ENCODE data around the gene TCF12.
"Not testable (repeated sequence)": the region's sequence is repeated elsewhere in the genome, so short reads cannot be mapped to it uniquely, and the experiment has no call there.

TCF12 gene

DNA sequence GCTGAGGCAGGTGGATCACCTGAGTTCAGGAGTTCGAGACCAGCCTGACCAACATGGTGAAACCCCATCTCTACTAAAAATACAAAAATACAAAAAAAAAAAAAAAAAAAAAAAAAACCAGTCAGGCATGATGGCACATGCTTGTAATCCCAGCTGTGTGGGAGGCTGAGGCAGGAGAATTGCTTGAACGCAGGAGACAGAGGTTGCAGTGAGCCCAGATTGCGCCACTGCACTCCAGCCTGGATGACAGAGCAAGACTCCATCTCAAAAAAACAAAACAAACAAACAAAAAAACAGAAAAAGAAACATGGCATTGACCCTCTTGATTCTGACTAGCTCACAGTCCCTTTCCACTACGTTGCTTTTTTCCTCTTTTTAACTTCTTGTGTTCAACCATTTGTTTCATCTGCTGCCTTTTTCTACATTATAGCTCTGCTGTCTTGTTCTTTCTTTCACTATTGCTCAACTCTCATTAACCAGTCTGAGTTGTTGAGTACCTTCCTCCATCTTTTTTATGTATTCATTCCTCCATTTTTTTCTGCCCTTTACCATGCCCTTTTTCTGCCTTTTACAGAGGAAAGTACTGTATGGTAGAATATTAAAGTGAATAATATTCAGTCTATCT is 179.6 kb downstream of the TCF12 start:
- not testable (repeated sequence) for DNase-seq

DNA sequence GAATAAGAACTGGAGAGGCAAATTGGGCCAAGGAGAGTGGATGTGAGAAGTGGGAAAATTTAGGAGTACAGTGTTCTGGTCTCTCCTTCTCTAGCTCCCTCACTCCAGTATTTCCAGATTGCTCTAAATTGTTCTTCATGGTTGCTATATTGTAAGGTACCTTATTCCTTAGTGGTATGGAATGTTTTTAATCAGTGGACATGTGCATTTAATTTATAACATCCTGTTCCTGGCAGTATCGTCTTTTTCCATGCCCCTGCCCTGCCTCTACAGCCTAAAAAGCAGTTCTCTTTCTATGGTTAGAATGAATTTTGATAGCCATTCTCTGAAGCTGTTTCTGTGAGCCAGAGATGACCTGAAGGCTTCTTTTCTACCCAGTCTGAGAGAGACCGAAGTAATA is 180.5 kb downstream of the TCF12 start:
- no peak for DNase-seq

DNA sequence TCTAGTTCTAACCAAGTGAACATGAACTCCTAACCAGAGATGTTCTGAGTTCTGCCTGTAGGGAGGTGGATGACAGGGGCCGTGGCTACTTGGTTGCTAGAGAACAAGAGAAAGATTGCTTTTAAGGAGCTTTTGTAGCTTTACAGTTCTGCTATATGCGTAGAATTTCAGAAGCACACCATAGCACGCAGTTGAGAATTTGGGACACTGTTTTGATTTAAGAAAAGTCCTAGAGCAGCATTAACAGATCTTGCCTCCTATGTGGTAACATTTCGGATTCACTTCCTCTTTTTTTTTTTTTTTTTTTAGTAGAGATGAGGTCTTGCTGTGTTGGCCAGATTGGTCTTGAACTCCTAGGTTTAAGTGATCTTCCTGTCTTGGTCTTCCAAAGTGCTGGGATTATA is 181.7 kb downstream of the TCF12 start:
- no peak for DNase-seq

DNA sequence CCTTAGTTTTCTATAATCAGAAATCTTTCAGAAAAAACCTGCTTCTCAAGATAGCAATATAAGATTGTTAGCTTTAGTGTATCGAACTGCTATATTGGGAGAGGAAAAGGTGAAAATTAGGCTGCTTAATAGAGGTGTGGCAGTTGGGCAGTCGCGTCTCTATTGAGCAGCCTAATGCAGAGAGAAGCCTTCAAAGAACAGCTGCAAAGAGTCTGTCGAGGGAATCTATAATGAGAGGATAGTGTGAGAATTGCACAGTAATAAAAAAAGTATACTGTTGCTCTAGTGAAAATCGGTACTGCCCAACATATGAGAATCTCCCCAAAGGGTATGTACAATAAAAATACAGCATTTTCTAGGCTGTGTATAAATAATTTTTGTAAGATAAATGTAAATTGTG is 184.4 kb downstream of the TCF12 start:
- no peak for DNase-seq

DNA sequence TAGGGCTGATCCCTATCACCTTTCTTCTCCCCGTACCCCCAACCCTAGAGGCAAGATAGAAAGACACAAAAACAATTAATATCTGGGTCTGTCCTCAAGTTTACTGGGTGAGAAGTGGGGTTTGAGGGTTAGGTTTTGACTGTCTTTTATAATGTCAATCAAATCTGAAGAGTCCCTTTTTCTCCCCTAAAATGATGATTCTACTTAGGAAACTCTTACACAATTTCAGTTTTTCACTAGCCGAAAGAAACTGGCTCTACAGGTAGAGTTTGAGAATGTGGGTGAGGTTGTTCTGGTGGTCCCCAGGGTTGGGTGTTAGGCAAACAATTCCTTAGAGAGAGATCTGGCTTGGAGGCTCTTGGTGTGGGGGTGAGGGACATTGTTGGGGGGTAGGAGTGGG is 189.9 kb downstream of the TCF12 start:
- DNase-seq: no peak

DNA sequence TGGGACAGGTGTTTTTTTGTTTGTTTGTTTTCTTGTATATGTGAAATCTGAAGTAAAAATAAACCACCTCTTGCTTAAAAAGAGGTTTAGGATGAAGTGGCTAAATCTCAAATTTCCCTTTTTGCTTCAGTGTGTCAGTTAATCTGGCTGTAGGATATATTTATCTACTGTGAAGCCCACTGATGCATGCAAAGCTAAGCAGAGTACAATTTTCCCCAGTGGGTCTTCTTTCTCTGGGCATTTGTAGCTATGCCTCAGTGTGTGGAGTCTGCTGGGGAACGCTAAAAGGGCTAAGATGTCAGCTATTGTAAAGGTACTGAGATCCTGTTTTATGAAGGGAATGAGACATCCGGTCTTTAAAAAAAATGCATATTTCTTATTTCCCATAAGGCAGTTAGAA is 190.6 kb downstream of the TCF12 start:
- DNase-seq: no peak

DNA sequence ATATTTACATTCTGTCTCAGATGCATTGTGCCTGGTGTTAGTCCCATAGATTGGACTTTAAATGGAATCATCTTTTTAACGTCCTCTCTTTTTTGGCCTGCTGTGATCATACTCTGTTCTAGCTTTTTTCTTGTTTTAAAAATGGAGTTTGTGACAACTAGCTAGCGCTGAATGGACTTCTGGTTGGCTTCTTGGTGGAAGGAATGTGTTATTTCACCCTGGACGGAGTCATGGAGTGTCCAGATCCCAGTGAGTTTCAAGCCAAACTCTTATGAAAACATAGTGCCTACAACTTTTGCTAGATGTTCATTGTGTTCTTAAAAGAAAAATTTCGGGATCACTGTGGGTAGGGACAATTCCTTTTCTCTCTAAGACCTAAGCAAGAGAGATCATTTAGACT is 192.6 kb downstream of the TCF12 start:
- DNase-seq: no peak

DNA sequence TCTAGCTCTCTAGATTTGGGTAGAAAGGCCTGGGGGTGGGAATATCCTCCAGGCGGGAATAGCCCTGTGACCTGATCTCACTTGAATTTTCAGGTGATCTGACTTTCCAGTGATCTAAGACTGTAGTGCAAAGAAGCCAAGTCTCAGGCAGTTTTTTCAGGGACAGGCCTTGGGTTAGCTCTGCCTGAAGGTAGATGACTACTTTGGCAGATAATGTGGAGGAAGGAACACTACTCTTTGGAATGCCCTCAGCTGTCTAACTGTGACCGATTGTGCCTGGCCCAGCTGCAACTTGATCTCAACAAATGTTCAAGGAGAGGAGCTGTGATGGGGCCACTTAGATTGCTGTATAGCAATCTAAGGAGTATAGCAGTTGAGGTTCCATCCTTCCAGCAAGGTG is 193.7 kb downstream of the TCF12 start:
- no peak for DNase-seq

DNA sequence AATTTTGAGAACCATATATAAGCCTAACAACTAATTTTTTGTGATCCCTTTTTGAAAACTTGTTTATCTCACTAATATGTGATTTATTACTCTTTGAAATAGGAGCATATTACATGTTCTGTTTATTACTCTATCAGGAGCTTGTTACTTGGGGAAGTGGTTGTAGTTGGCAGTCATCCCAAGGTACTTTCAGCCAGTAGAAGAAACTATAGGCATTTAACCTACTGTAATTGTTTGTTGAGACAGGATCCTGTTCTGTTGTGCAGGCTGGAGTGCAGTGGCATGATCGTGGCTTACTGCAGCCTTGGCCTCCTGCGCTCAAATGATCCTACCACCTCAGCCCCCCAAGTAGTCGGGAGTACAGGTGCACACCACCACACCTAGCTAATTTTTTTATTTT is 195.6 kb downstream of the TCF12 start:
- DNase-seq: no peak

DNA sequence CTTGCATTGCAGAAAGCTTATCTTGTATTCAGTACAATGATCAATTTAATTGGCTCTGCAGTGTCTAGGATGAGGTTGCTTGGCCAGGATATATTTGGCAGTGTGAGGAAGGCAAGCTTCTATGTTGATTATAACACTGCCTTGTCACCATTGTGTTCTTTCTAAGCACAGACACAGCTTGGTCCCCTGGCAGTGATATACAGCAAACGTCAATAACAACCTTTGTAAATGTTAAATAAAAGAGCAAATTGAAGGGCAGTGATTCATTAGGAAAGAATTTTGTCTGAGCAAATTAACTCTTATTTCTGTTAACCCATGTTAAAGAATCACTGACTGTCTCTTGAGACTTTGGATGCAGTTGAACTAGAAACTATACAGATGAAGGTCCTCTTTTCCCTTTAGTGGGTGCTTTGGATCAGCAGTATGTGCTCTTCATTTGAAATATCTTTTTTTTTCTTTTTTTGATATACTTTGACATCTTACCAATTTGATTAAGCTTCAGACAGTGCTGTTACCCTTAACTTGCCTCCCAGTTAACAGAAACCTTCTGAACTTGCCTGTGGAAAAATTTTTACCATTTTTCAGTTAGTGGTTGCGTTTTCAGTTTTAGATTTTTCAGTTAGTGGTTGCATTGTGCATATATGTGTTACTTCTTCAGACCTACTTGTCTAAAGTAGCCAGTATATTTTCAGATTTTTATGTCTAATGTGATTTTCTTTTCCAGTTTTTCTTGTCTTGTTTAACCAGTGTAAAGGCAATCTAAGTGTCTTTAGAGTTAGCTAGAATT is 199.8 kb downstream of the TCF12 start:
- DNase-seq: no peak

DNA sequence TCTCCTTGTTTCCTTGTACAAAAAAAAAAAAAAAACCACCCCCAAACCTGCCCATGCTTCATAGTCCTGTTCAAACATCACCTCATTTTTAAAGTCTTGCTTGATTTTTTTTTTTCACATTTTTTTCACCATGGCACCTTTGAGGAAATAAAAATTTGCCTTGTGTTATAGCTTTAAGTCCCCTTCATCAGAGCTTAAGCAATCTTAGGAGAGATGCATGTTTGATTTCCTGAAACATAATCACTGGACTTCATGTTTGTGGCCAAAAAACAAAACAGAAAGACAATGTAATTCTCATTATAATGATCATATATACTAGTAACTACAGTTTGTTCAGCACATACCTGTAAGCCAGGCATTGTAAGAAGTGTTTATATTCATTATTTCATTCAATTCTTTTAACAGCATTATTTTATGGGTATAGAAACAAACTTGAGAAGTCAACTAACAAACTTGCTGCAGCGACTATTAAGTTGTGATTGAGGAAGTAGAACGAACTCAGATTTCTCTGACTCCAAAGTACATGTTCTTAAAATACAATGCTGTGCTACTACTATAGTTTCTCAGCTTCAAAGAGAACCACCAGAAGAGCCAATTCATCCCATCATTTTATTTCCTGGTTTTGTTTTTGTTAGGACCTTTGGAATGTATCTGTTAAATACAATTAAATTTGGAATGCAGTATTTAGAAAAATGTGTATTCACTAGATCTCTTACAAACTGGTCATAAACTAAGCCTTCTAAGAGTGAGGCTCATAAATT is 203.8 kb downstream of the TCF12 start:
- no peak for DNase-seq

DNA sequence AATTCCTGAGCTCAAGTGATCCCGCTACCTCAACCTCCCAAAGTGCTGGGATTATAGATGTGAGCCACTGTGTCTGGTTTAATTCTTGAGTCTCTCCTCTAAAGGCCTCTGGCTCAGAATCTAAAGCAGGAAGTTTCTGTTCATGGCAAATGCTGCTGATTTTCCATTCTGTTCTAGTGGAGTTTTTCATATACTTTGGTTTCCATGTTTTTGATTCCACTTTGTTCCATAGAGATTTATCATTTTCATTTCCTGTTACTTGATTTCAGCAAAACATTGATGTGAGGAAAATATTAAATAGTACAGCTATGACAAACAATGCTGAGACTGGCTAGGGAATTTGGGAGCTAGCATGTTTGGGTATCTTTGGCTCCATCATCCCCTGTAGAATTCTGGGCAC is 205.6 kb downstream of the TCF12 start:
- no peak for DNase-seq

DNA sequence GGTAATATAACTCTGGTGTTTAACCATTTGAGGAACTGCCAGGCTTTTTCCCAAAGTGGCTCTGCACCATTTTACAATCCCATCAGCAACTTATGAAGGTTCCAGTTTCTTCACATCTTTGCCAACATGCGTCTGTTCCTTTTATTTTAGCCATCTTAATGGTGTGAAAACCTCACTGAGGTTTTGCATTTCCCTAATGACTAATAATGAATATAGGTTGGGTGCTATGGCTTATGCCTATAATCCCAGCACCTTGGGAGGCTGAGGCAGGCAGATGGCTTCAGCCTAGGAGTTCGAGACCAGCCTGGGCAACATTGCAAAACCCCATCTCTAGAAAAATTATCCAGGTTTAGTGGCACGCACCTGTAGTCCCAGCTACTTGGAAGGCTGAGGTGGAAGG is 210.6 kb downstream of the TCF12 start:
- DNase-seq: no peak

DNA sequence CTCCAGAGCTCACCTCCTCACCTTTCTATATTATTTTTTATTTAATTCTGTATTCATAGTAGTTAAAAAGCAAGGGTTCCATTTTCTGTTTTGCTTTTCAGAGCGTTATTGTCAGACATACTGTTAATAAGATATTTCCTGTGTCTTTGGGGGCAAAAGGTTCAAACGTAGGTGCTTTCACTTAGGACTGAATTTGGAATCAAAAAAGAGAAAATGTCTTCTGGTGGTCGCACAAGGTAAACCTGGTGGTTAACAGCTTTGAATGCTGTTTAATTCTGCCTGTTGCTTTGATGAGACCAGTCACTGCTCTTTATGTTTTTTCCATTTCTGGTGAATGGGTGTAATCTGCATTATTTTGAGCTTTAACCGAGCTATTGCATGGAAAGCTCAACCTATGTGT is 212.5 kb downstream of the TCF12 start:
- DNase-seq: no peak

DNA sequence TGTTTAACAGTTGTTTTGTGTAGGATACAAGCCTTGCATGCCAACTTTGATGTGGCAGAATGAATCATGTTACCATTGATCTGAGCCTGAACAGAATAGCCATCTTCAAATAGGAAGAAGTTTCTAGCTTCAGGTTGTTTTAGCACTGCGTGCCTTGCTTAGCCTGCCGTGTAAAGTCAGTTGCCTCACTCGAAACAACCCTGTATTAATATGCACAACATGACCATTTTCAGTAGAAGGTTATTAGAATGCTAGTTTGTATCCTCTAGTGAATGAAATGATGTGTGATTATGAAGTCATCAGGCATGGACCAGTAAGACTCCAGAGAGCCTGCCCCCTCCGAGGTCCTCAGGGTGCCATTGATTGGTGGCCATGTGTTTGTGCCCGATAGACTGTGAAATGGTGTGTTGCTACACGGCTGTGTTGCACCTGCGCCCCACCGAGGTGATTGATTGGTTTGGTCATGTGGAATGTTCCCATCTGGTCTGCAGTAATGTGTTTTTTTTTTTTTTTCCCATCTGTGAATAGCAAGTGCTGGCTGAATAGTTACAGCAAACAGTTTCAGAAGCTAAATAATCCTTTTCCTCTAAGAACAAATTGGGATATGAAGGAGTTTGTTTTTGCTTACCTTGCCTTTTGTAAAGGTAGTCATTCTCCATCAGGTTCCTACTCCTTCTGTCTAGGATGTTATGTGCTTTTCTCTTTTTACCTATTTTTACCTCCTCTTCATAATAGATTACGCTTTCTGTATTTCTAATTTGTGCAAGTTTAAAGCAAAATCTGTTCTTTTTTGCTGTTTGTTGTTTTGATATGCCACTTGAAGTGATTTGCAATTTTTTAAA is 214.9 kb downstream of the TCF12 start:
- DNase-seq: no peak

DNA sequence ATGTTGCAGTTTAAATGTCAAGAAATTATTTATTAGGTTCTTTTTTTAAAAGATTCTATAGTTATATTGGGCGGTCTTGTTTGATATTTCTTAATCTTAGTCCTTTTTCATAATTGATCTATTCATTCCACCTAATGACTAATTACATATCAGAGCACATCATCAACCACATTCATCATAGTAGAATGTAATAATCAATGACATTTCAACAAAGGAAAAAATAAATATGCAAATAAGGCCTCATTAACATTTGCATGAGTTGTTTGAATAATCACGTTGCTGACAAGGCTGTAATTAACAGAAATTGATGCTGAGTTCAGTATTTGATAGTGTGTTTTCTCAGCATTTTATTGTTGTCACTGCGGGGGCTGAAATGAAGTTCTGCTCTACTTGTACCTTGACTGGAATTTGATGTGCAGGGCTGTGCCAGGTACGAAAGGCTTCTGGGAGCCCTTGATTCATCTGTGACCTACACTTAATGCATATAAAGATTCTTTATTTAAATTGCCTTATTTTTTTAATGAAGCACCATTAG is 215.7 kb downstream of the TCF12 start:
- no peak for DNase-seq

DNA sequence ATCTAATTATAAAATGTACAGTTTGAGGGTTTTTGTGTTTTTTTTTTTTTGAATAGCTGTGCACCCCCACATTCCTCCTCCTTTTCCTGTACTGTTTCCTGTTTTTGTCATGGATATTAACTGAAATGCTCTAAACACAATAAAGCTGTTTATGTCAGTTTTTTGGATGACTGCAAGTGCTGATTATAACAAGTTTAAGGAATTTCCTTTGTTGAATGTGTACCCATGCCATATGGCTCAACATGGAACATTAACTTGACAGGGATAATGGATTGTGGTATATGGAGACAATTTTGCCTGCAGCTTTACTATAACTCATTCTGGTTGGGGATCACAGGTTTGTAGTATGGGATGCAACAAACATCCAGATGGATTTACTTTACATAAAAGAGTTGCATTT is 216.4 kb downstream of the TCF12 start:
- no peak for DNase-seq

DNA sequence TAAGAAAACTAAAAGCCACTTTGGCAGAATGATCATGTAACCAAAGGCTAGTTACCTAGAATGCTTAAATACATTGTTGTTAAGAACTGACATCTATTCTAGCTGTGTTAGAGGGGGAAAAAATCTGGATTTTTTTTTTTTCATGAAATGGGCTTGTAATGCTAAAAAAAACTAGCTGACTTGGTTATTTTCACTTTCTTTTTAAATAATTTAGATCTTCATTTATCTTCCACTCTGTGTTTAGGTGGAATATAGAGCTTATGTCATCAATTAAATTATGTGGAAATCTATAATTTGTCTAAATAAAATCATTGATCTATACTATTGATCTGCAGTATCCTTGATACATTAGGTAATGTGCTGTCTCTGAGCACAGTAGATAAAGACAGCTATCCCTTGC is 217.4 kb downstream of the TCF12 start:
- no peak for DNase-seq

DNA sequence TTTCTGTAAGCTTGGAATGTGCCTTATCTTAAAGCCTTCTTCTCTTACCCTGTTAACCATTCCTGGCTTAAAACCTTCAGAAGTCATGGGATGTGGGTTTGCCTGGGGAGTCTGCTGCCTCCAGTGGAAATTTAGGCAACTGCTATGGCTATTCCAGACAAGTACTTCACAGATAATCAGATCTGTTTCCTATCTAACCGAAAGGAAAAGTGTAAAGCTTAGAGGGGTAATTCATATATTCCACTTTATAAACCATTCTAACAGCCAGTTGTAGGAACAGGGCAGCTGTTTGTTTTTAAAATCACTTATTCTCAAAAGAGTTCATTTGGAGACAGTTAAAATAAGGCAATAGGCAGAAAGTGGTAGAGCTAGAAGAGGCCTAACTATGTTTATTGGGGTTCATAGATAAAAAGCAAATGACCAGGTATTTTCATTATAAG is 219.9 kb downstream of the TCF12 start:
- no peak for DNase-seq

DNA sequence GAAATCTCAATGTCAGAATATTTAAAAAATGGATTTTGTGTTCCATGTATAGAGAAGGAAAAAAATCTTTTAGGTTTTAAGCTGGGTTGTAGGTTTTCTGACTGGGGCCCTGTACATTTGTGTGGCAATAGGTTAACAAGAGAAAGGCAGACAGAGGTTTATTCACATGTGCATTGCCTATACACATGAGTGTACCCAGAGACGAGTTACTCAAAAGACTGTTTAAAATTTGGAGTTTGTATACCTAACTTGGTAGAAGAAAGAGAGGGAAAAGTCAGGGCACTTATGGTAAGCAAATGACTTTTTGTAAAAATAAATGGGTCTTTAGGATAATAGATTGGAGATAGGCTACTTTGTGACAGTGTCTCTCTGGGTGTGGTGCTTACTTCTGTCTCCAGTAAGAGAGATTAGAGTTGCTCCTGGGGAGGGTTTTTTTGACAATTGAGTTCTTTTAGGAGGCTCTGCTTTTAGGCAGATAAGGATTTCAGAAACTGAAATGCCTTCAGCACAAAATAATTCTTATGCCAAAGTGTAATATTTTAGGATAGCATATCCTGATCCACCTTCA is 225.2 kb downstream of the TCF12 start:
- DNase-seq: no peak

DNA sequence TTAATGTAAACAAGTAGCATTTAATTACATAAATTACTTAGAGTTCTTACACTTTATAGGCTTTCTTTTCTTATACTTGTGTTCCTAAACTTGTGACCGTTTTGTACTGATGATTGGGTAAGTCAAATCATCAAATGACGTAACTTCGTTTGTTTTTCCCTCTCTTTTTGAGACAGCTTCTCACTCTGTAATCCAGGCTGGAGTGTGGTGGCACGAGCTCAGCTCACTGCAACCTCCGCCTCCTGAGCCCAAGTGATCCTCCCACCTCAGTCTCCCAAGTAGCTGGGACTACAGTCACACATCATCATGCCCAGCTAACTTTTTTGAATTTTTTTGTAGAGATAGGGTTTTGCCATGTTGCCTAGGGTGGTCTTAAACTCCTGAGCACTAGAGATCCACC is 226.0 kb downstream of the TCF12 start:
- no peak for DNase-seq

DNA sequence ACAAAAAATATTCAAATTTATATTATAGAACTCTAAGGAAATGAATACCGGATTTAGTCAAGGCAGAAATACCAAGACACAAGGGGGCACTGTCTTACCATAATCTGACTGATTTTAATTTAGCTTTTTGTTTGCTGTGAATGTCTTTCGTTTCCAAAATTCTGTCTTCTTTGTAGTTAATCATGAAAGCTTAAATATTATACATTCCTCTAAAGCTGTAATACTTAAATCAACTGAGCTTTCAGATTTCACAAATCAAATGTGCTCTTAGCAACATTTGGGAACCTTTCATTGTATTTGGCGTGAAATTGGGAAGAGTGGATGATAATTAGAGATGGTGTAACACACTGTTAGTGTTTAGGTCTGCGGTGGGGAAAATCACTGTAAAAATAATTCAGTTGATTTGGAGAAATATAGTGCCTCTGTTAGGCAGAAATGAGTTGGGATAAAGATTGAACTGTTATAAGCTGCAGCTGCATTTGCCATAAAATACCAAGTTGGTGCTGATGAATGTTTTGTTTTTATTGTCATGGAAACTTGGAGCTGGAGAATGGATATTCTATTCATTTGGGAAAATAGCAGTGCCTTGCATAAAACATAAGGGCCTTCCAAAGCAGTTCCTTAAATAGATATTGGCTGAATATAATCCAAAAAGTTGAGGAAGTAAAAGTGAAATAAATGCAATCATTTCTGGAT is 228.2 kb downstream of the TCF12 start:
- DNase-seq: no peak
